Measurements from ENCODE around the gene SGCA.

Gene SGCA

DNA sequence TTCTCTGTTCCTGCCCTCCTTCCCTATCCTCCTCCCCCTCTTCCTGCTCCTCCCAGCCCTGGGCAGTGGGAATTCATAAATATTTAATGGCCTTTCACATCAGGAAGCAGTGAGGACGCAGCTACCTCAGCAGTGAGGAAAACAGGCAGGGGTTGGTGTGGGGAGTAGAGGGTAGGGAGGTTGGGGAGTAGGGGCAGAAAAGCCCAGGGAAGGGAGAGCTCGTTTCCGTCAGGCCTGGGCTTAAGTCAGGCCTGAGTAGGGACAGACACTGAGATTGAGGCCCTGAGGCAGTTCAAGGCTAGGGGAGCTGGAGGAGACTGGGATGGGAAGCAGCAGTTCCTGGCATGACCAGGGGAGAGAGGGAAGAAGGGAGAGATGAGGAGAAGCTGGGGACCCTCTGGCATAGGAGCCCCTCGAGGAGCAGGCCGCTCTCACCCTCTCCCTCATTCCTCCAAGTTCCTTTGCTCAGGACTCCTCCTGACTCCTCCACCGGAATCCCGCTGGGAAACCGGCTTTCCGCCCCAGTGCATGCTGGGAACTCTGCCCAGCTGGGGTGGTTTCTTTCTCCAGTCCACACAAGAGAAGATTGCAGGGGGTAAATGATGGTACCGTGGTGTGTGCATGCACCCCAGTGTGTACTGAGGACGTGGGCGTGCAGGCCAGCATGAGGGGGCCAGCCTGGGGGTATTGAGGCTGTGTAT is 42.0 kb upstream of the SGCA start (continued):
- TF ChIP-seq ZNF155 (tag by site-specific recombination; IDR thresholded peaks at IDR 0.05) (no peak), WT1 (tag by site-specific recombination; IDR thresholded peaks at IDR 0.05) (peak; percentile 92), ZNF366 (tag by site-specific recombination; conservative IDR thresholded peaks at IDR 0.05) (peak; percentile 65), ZNF239 (tag by site-specific recombination; IDR thresholded peaks at IDR 0.05) (no peak), ZNF391 (tag by site-specific recombination; IDR thresholded peaks at IDR 0.05; ENCODE audit: borderline replicate concordance, low read depth) (no peak), ZNF600 (tag by site-specific recombination; IDR thresholded peaks at IDR 0.05) (peak; percentile 13; the same call in 1 of the 2 replicates), ZNF623 (tag by site-specific recombination; IDR thresholded peaks at IDR 0.05) (no peak; the same call in 1 of the 2 replicates), ZNF423 (tag by site-specific recombination; IDR thresholded peaks at IDR 0.05) (no peak), ZBTB48 (tag by site-specific recombination; IDR thresholded peaks at IDR 0.05) (peak; percentile 75; the same call in 1 of the 2 replicates), ZNF10 (tag by site-specific recombination; IDR thresholded peaks at IDR 0.05) (no peak), BCL11B (tag by site-specific recombination; IDR thresholded peaks at IDR 0.05; ENCODE audit: low read depth) (no peak), ZNF530 (tag by site-specific recombination; IDR thresholded peaks at IDR 0.05; ENCODE audit: low read depth) (no peak), GLI2 (tag by site-specific recombination; IDR thresholded peaks at IDR 0.05; ENCODE audit: borderline replicate concordance, low read depth) (no peak), ZNF654 (tag by site-specific recombination; IDR thresholded peaks at IDR 0.05; ENCODE audit: low read depth) (no peak), ZNF707 (tag by site-specific recombination; IDR thresholded peaks at IDR 0.05) (no peak), ZNF529 (tag by site-specific recombination; IDR thresholded peaks at IDR 0.05; ENCODE audit: insufficient replicate concordance) (no peak), ZNF555 (tag by site-specific recombination; conservative IDR thresholded peaks at IDR 0.05) (no peak), ZNF830 (tag by site-specific recombination; IDR thresholded peaks at IDR 0.05; ENCODE audit: low read depth) (no peak), ZNF311 (tag by site-specific recombination; IDR thresholded peaks at IDR 0.05; ENCODE audit: borderline replicate concordance) (no peak), GLIS2 (tag by site-specific recombination; IDR thresholded peaks at IDR 0.05) (peak; percentile 64; the same call in 1 of the 2 replicates), ZNF792 (tag by site-specific recombination; IDR thresholded peaks at IDR 0.05) (no peak), ZNF248 (tag by site-specific recombination; IDR thresholded peaks at IDR 0.05) (no peak), ZNF16 (tag by site-specific recombination; IDR thresholded peaks at IDR 0.05; ENCODE audit: low read depth) (no peak), ZNF19 (tag by site-specific recombination; IDR thresholded peaks at IDR 0.05; ENCODE audit: low read depth) (no peak), ZNF324 (tag by site-specific recombination; IDR thresholded peaks at IDR 0.05) (peak; percentile 71; the same call in 1 of the 2 replicates), ZNF404 (tag by site-specific recombination; IDR thresholded peaks at IDR 0.05) (no peak), ZIC2 (tag by site-specific recombination; IDR thresholded peaks at IDR 0.05) (peak; percentile 100), OSR2 (tag by site-specific recombination; IDR thresholded peaks at IDR 0.05) (peak; percentile 83), ZFP69B (tag by site-specific recombination; IDR thresholded peaks at IDR 0.05) (no peak), HOXA7 (CRISPR knock-in tag; IDR thresholded peaks at IDR 0.05; ENCODE audit: borderline replicate concordance) (no peak)
- TF ChIP-seq, protein P1, sequence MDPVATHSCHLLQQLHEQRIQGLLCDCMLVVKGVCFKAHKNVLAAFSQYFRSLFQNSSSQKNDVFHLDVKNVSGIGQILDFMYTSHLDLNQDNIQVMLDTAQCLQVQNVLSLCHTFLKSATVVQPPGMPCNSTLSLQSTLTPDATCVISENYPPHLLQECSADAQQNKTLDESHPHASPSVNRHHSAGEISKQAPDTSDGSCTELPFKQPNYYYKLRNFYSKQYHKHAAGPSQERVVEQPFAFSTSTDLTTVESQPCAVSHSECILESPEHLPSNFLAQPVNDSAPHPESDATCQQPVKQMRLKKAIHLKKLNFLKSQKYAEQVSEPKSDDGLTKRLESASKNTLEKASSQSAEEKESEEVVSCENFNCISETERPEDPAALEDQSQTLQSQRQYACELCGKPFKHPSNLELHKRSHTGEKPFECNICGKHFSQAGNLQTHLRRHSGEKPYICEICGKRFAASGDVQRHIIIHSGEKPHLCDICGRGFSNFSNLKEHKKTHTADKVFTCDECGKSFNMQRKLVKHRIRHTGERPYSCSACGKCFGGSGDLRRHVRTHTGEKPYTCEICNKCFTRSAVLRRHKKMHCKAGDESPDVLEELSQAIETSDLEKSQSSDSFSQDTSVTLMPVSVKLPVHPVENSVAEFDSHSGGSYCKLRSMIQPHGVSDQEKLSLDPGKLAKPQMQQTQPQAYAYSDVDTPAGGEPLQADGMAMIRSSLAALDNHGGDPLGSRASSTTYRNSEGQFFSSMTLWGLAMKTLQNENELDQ (tag by site-specific recombination; IDR thresholded peaks at IDR 0.05; ENCODE audit: low read depth) = no peak
- TF ChIP-seq, protein P2, sequence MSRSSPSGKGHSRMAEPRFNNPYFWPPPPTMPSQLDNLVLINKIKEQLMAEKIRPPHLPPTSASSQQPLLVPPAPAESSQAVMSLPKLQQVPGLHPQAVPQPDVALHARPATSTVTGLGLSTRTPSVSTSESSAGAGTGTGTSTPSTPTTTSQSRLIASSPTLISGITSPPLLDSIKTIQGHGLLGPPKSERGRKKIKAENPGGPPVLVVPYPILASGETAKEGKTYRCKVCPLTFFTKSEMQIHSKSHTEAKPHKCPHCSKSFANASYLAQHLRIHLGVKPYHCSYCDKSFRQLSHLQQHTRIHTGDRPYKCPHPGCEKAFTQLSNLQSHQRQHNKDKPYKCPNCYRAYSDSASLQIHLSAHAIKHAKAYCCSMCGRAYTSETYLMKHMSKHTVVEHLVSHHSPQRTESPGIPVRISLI (tag by site-specific recombination; IDR thresholded peaks at IDR 0.05) = no peak
- TF ChIP-seq, protein P3, sequence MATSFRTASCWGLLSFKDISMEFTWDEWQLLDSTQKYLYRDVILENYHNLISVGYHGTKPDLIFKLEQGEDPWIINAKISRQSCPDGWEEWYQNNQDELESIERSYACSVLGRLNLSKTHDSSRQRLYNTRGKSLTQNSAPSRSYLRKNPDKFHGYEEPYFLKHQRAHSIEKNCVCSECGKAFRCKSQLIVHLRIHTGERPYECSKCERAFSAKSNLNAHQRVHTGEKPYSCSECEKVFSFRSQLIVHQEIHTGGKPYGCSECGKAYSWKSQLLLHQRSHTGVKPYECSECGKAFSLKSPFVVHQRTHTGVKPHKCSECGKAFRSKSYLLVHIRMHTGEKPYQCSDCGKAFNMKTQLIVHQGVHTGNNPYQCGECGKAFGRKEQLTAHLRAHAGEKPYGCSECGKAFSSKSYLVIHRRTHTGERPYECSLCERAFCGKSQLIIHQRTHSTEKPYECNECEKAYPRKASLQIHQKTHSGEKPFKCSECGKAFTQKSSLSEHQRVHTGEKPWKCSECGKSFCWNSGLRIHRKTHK (tag by site-specific recombination; IDR thresholded peaks at IDR 0.05) = no peak
- TF ChIP-seq, protein P4, sequence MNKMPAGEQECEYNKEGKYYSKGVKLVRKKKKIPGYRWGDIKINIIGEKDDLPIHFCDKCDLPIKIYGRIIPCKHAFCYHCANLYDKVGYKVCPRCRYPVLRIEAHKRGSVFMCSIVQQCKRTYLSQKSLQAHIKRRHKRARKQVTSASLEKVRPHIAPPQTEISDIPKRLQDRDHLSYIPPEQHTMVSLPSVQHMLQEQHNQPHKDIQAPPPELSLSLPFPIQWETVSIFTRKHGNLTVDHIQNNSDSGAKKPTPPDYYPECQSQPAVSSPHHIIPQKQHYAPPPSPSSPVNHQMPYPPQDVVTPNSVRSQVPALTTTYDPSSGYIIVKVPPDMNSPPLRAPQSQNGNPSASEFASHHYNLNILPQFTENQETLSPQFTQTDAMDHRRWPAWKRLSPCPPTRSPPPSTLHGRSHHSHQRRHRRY (tag by site-specific recombination; IDR thresholded peaks at IDR 0.05) = no peak
- TF ChIP-seq, protein P5, sequence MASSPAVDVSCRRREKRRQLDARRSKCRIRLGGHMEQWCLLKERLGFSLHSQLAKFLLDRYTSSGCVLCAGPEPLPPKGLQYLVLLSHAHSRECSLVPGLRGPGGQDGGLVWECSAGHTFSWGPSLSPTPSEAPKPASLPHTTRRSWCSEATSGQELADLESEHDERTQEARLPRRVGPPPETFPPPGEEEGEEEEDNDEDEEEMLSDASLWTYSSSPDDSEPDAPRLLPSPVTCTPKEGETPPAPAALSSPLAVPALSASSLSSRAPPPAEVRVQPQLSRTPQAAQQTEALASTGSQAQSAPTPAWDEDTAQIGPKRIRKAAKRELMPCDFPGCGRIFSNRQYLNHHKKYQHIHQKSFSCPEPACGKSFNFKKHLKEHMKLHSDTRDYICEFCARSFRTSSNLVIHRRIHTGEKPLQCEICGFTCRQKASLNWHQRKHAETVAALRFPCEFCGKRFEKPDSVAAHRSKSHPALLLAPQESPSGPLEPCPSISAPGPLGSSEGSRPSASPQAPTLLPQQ (tag by site-specific recombination; IDR thresholded peaks at IDR 0.05) = no peak
